Endometrial microvascular endothelial cells (primary cell): ENCODE measurements around the gene CRAT. TPM values are rescaled to one million over a fixed set of nuclear protein-coding genes. Genes with fewer than 3 reads are reported as not detected.

Experiments used
- total RNA-seq: library from RNA; depleted of rRNA; stranded (reverse); fragments of >200 nt; gene quantifications from one replicate; pipeline ENCODE4 v1.2.3, GENCODE V29; 2015; ENCODE audit errors: inconsistent ontology term

The CRAT gene
- total RNA-seq, 1 donor from 2014 or later: 49.0 TPM

Other genes with a start within 250 kb of the CRAT start
- 12.3 TPM for gene KYAT1, start 228.8 kb downstream of the CRAT start, total RNA-seq
- gene LRRC8A, start 228.7 kb downstream of the CRAT start, total RNA-seq: 91.1 TPM
- 0.09 TPM for gene PHYHD1, start 189.8 kb downstream of the CRAT start, total RNA-seq
- 37.3 TPM for gene DOLK, start 163.2 kb downstream of the CRAT start, total RNA-seq
- 49.2 TPM for gene NUP188, start 163.1 kb downstream of the CRAT start, total RNA-seq
- gene SH3GLB2, start 82.5 kb downstream of the CRAT start, total RNA-seq: 59.8 TPM
- gene MIGA2, start 74.2 kb downstream of the CRAT start, total RNA-seq: 28.1 TPM
- 23.8 TPM for gene DOLPP1, start 29.7 kb downstream of the CRAT start, total RNA-seq
- gene PTPA, start 622 bp upstream of the CRAT start, total RNA-seq: 163 TPM
- gene IER5L, start 67.5 kb upstream of the CRAT start, total RNA-seq: 18.1 TPM